PC-9 (cell line): ENCODE measurements around the gene ITIH5.

Experiments used
- CTCF ChIP-seq: fragments of 200-600 bp; sonication (generic); conservative IDR thresholded peaks from 2 replicates; pipeline ENCODE4 v1.6.1; 2017; ENCODE audit warnings: mixed run types, antibody characterized with exemption, mild to moderate bottlenecking, moderate library complexity
- EZH2 ChIP-seq: fragments of 200-600 bp; sonication (generic); IDR thresholded peaks from 2 replicates; pipeline ENCODE4 v1.8.0; 2017; ENCODE audit warnings: antibody characterized with exemption, low read depth

DNA sequence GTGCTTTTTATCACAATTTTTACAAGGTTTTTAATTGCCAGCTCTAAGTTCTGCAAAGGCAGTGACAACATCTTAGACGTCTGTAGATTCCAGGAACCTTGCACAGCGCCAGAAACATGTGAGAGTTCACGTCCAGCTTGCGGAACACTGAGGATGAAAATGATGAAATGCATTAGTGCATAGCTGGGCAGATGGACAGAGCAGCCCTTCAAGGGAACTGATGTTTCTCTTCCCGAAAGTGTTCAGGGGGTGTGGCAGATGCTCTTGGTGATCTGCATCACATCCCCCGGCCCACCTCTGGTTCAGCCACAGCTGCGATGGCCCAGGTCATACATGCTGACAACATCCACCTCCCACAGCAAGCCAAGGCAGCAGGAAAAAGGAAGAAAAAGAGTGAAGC is 40.9 kb downstream of the ITIH5 start:
- TF ChIP-seq EZH2 (no peak), CTCF (no peak)
